Transverse colon (tissue), 3 donors: ENCODE measurements around the gene TBX3.

Experiments used
- CTCF ChIP-seq, 5 experiments: fragments of 200-600 bp in 3 of 5; fragments of 450-650 bp in 2 of 5; sonication (generic) in 3 of 5; IDR thresholded peaks; 1 replicate in 2 of 5; 2 replicates in 3 of 5; pipeline ENCODE4 v1.5.1; 2016 to 2017; ENCODE audit warnings: antibody characterized with exemption in 5 of 5, inconsistent platforms in 3 of 5, mild to moderate bottlenecking in 2 of 5, moderate library complexity in 1 of 5
- EP300 ChIP-seq: sonication (generic); formaldehyde crosslinking; IDR thresholded peaks from one replicate; pipeline ENCODE4 v1.6.1; 2017; ENCODE audit warnings: antibody characterized with exemption, low read depth
- POLR2A ChIP-seq: fragments of 450-650 bp; IDR thresholded peaks from one replicate; pipeline ENCODE4 v1.6.1; 2016; ENCODE audit warnings: antibody characterized with exemption, mild to moderate bottlenecking, moderate library complexity

GRCh38 chr12:114673169-114673833 is 10.7 kb downstream of the TBX3 start:
- no peak for TF ChIP-seq CTCF (IDR thresholded peaks at IDR 0.05)
- no peak for TF ChIP-seq POLR2A
- TF ChIP-seq EP300: no peak
